Aorta (tissue), 5 donors: ENCODE results near the gene SLC44A3. TPM values are rescaled to one million over a fixed set of nuclear protein-coding genes. Genes with fewer than 3 reads are reported as not detected.
A peak's percentile ranks its signal among the peaks of the same experiment; 100 is the strongest.

Experiments used
- ATAC-seq: fragments of 200-7000 bp; cut with Tn5 transposase; one replicate; pipeline ENCODE4 v1.9.1; 2022; ENCODE audit warnings: moderate library complexity; ENCODE audit not compliant: low FRiP score
- DNase-seq, 2 donors: peaks; one replicate each; pipeline ENCODE4 v3.0.0-alpha.2; 2020
- H3K27ac ChIP-seq, 2 donors: one replicate each; pipeline ENCODE4 v1.5.1; 2013; ENCODE audit warnings: low read length in 2 of 2, mild to moderate bottlenecking in 2 of 2, moderate library complexity in 2 of 2, control low read depth in 1 of 2, inconsistent platforms in 1 of 2, low read depth in 1 of 2
- H3K27me3 ChIP-seq, 2 donors: one replicate each; pipeline ENCODE4 v1.6.1; 2013; ENCODE audit warnings: control low read depth in 1 of 2, low read length in 1 of 2, mild to moderate bottlenecking in 1 of 2, moderate library complexity in 1 of 2; ENCODE audit not compliant: insufficient read depth in 2 of 2, control insufficient read depth in 1 of 2
- H3K36me3 ChIP-seq, 2 donors: one replicate each; pipeline ENCODE4 v1.6.1; 2013; ENCODE audit warnings: control low read depth in 1 of 2, low read length in 1 of 2, mild to moderate bottlenecking in 1 of 2; ENCODE audit not compliant: insufficient read depth in 2 of 2, control insufficient read depth in 1 of 2
- H3K4me1 ChIP-seq, 2 donors: one replicate each; pipeline ENCODE4 v1.6.1; 2013; ENCODE audit warnings: low read length in 2 of 2, control low read depth in 1 of 2, mild to moderate bottlenecking in 1 of 2, moderate library complexity in 1 of 2; ENCODE audit not compliant: insufficient read depth in 2 of 2, control insufficient read depth in 1 of 2
- H3K4me3 ChIP-seq, 2 donors: one replicate each; pipeline ENCODE4 v1.5.1; 2013; ENCODE audit warnings: low read length in 2 of 2, control low read depth in 1 of 2, mild to moderate bottlenecking in 1 of 2
- H3K9me3 ChIP-seq: one replicate; pipeline ENCODE4 v1.6.1; 2013; ENCODE audit warnings: mild to moderate bottlenecking, low read length; ENCODE audit not compliant: control insufficient read depth
- WGBS, 2 donors: extraction: QIAGEN DNeasy Blood & Tissue Kit; methylation state at CpG; one replicate each; pipeline ENCODE4 v1.1.7; 2013; 5-methylcytosine and 5-hydroxymethylcytosine counted together
- intact Hi-C, 2 donors: fragments of 100-400 bp; cut with DNase I; formaldehyde crosslinking; loops; one replicate each; pipeline versions ENCODE4 v1.14.2 to v1.15.0; 2022
- polyA plus RNA-seq, 2 donors: library from polyadenylated mRNA; stranded (reverse); fragments of 200-250 nt; gene quantifications; one replicate each; pipeline ENCODE4 v1.2.3, GENCODE V29; 2013
- total RNA-seq, 2 donors: library from RNA; stranded (reverse); fragmentation: NEBNext Ultra II Directional; extraction: Animal tissue kit (Norgen Biotek cat#: 25700); gene quantifications; one replicate each; pipeline ENCODE4 v1.2.1, GENCODE V29; 2021
- donor health status: healthy with polysubstance abuse.
- donor health status: Bipolar disorder and iron deficiency.
- donor health status: DM: no; HTN: no; CAD: no.
- donor health status: DM: no; HTN: no; CAD: no.
- donor health status: DM: yes; HTN: yes; CAD: no.

The SLC44A3 gene
- total and polyA plus RNA-seq, 4 donors = 2.3 to 7.2 (median 4.3) TPM

- peak within 1 kb of the TSS; percentile 92 to 99 for H3K27ac ChIP-seq
- peak; percentile 94 for ATAC-seq
- intact Hi-C loops = loop anchor here (2.0 to 10.0 kb wide), 6 partner anchors 60 to 308 kb away; partner anchors contain the start of gene RWDD3 (in 1 of the 2)
- peak within 1 kb of the TSS; percentile 81 to 89 for H3K4me3 ChIP-seq
- H3K27me3 ChIP-seq = no peaks in the 10 kb centered on the region
- 0 to 1% methylated on average over 14 to 57 of the region's 57 CpGs for WGBS, 2 donors
- DNase-seq = peak; percentile 95 to 97
- no peaks in the 10 kb centered on the region for H3K9me3 ChIP-seq
- H3K4me1 ChIP-seq = peaks cover 0 to 8% of the 10 kb centered on the region in 2 donors
- H3K36me3 ChIP-seq = no peaks in the 10 kb centered on the region
These were observed 106.8 kb downstream of the SLC44A3 start, which contains the start of gene CNN3 for GRCh38 chr1:94926915-94927404. Gene CNN3, minus strand, starts transcription at chr1:94927110. Its CDS starts 216 bp downstream, at chr1:94926894.

- 1 to 2% methylated on average over 28 to 40 of the region's 40 CpGs for WGBS, 2 donors
- peaks cover 0 to 8% of the 10 kb centered on the region in 2 donors for H3K4me1 ChIP-seq
- intact Hi-C loops = loop anchor here (2.0 to 10.0 kb wide), 6 partner anchors 60 to 307 kb away; partner anchors contain the start of gene RWDD3 (in 1 of the 2)
- H3K27me3 ChIP-seq = no peaks in the 10 kb centered on the region
- peak overlapping the region; percentile 19 to 77 for H3K4me3 ChIP-seq
- no peak for ATAC-seq
- peak overlapping the region; percentile 89 to 92 for H3K27ac ChIP-seq
- H3K36me3 ChIP-seq = no peaks in the 10 kb centered on the region
- no peaks in the 10 kb centered on the region for H3K9me3 ChIP-seq
- no peak for DNase-seq
These were observed 107.4 kb downstream of the SLC44A3 start for GRCh38 chr1:94927405-94928175.

GRCh38 chr1:94928293-94928939 is 108.3 kb downstream of the SLC44A3 start:
- Histone ChIP-seq H3K4me3 (peak overlapping the region; percentile 19 to 77), H3K27me3 (no peaks in the 10 kb centered on the region), H3K4me1 (peaks cover 0 to 8% of the 10 kb centered on the region in 2 donors), H3K27ac (peak overlapping the region; percentile 89 to 92), H3K36me3 (peaks cover 0 to 3% of the 10 kb centered on the region in 2 donors), H3K9me3 (no peaks in the 10 kb centered on the region)
- intact Hi-C loops = loop anchor here (5.0 to 10.0 kb wide), 4 partner anchors 61 to 306 kb away; partner anchors contain the start of gene RWDD3 (in 1 of the 2)
- DNase-seq (no peak), ATAC-seq (no peak)
- whole genome bisulfite sequencing, 2 donors = 20 to 22% methylated on average over 7 of the region's 7 CpGs

- DNase-seq (no peak), ATAC-seq (no peak)
- H3K4me3 ChIP-seq = peak overlapping the region; percentile 19 to 77
- H3K36me3 ChIP-seq = peaks cover 0 to 3% of the 10 kb centered on the region in 2 donors
- H3K27me3 ChIP-seq = no peaks in the 10 kb centered on the region
- peak overlapping the region in 1 of 2 donors; percentile 46 for H3K27ac ChIP-seq
- WGBS, 2 donors = 29 to 31% methylated on average over 11 of the region's 11 CpGs
- peaks cover 0 to 3% of the 10 kb centered on the region in 2 donors for H3K4me1 ChIP-seq
- intact Hi-C loops = loop anchor here (1.0 to 10.0 kb wide), 5 partner anchors 62 to 305 kb away; partner anchors contain the start of gene RWDD3 (in 1 of the 2)
- no peaks in the 10 kb centered on the region for H3K9me3 ChIP-seq
These were observed 109.4 kb downstream of the SLC44A3 start for GRCh38 chr1:94929351-94930217.

GRCh38 chr1:94931254-94931841 is 111.2 kb downstream of the SLC44A3 start:
- ATAC-seq (no peak), DNase-seq (no peak)
- Histone ChIP-seq H3K36me3 (peaks cover 0 to 3% of the 10 kb centered on the region in 2 donors), H3K4me1 (peaks cover 3% of the 10 kb centered on the region in 2 donors), H3K27ac (no peak overlapping the region), H3K4me3 (no peak overlapping the region), H3K9me3 (no peaks in the 10 kb centered on the region), H3K27me3 (no peaks in the 10 kb centered on the region)
- intact Hi-C loops = no loop called here
- 94 to 97% methylated on average over 7 of the region's 7 CpGs for WGBS, 2 donors

- H3K36me3 ChIP-seq = peaks cover 0 to 3% of the 10 kb centered on the region in 2 donors
- WGBS, 2 donors = 60 to 65% methylated on average over 2 of the region's 2 CpGs
- no peak for ATAC-seq
These were observed 114.4 kb downstream of the SLC44A3 start for GRCh38 chr1:94934551-94934950.

GRCh38 chr1:94935034-94935433 is 114.9 kb downstream of the SLC44A3 start:
- Histone ChIP-seq H3K4me3 (no peak overlapping the region), H3K4me1 (peaks cover 0 to 3% of the 10 kb centered on the region in 2 donors), H3K27me3 (no peaks in the 10 kb centered on the region), H3K9me3 (no peaks in the 10 kb centered on the region), H3K27ac (no peak overlapping the region), H3K36me3 (peaks cover 0 to 3% of the 10 kb centered on the region in 2 donors)
- 86 to 88% methylated on average over 1 of the region's 1 CpG for whole genome bisulfite sequencing, 2 donors
- intact Hi-C loops = no loop called here
- DNase-seq (no peak), ATAC-seq (no peak)

More at GRCh38 chr1:94934551-94934950, 114.4 kb downstream of the SLC44A3 start:
- intact Hi-C loops = no loop called here
- H3K4me1 ChIP-seq = peaks cover 0 to 3% of the 10 kb centered on the region in 2 donors
- H3K9me3 ChIP-seq = no peaks in the 10 kb centered on the region
- no peak overlapping the region for H3K4me3 ChIP-seq
- H3K27me3 ChIP-seq = no peaks in the 10 kb centered on the region
- no peak overlapping the region for H3K27ac ChIP-seq
- DNase-seq = no peak
